CD14-positive monocyte (primary cell): ENCODE measurements around the gene ANKRD13C. TPM values are rescaled to one million over a fixed set of nuclear protein-coding genes. Genes with fewer than 3 reads are reported as not detected.

ENCODE experiments used
- DNase-seq, 3 donors: peaks; one replicate each; pipeline ENCODE4 v3.0.0-alpha.2; 2011 to 2022
- H2AFZ ChIP-seq: 2 replicates; pipeline ENCODE4 v1.6.0; 2012; ENCODE audit warnings: mild to moderate bottlenecking, low read depth, low read length, inconsistent platforms; ENCODE audit not compliant: insufficient read depth, poor library complexity, severe bottlenecking
- H3K27ac ChIP-seq, 2 donors: 1 replicate in 1 of 2; 2 replicates in 1 of 2; pipeline ENCODE4 v1.5.1; 2012 to 2013; ENCODE audit warnings: low read length in 2 of 2, control low read depth in 1 of 2, inconsistent platforms in 1 of 2, low read depth in 1 of 2, mild to moderate bottlenecking in 1 of 2
- H3K27me3 ChIP-seq, 2 donors: one replicate each; pipeline versions ENCODE4 v1.6.0 to v1.6.1; 2011 to 2013; ENCODE audit warnings: low read length in 2 of 2; ENCODE audit not compliant: control insufficient read depth in 2 of 2, insufficient read depth in 2 of 2
- H3K36me3 ChIP-seq, 2 donors: replicated peaks in 1 of 2; 1 replicate in 1 of 2; 2 replicates in 1 of 2; pipeline versions ENCODE4 v1.5.1 to v1.6.1; 2012 to 2013; ENCODE audit warnings: low read length in 2 of 2, control low read depth in 1 of 2, inconsistent platforms in 1 of 2, mild to moderate bottlenecking in 1 of 2; ENCODE audit not compliant: insufficient read depth in 2 of 2, control insufficient read depth in 1 of 2
- H3K4me1 ChIP-seq, 2 donors: 1 replicate in 1 of 2; 2 replicates in 1 of 2; pipeline versions ENCODE4 v1.5.1 to v1.6.1; 2012 to 2013; ENCODE audit warnings: low read length in 2 of 2, control low read depth in 1 of 2, inconsistent platforms in 1 of 2, mild to moderate bottlenecking in 1 of 2, moderate library complexity in 1 of 2; ENCODE audit not compliant: insufficient read depth in 2 of 2, control insufficient read depth in 1 of 2
- H3K4me2 ChIP-seq: replicated peaks from 2 replicates; pipeline ENCODE3; 2012; ENCODE audit warnings: low read length, moderate library complexity, mild to moderate bottlenecking; ENCODE audit not compliant: poor library complexity, severe bottlenecking; ENCODE audit errors: extremely low read depth
- H3K4me3 ChIP-seq, 3 experiments: fragments of 200-600 bp in 1 of 3; sonication (generic) in 1 of 3; replicated peaks in 1 of 3; 1 replicate in 2 of 3; 2 replicates in 1 of 3; pipeline ENCODE4 v1.5.1; 2011 to 2013; ENCODE audit warnings: low read length in 3 of 3, mild to moderate bottlenecking in 3 of 3, control low read depth in 2 of 3, low read depth in 2 of 3, inconsistent platforms in 1 of 3, moderate library complexity in 1 of 3
- H3K79me2 ChIP-seq: 2 replicates; pipeline ENCODE4 v1.6.0; 2012; ENCODE audit warnings: mild to moderate bottlenecking, control low read depth, inconsistent platforms, low read length, moderate library complexity; ENCODE audit not compliant: insufficient read depth
- H3K9ac ChIP-seq: 2 replicates; pipeline ENCODE4 v1.6.0; 2017; ENCODE audit warnings: low read length, mild to moderate bottlenecking; ENCODE audit not compliant: insufficient read depth, poor library complexity, severe bottlenecking
- H3K9me3 ChIP-seq, 2 donors: replicated peaks in 1 of 2; 1 replicate in 1 of 2; 2 replicates in 1 of 2; pipeline versions ENCODE4 v1.5.1 to v1.6.1; 2012 to 2013; ENCODE audit warnings: low read length in 2 of 2, control low read depth in 1 of 2; ENCODE audit not compliant: control insufficient read depth in 1 of 2, insufficient read depth in 1 of 2
- H4K20me1 ChIP-seq: 2 replicates; pipeline ENCODE4 v1.6.0; 2012; ENCODE audit warnings: mild to moderate bottlenecking, low read length, control low read depth, moderate library complexity; ENCODE audit not compliant: insufficient read depth
- H3K27ac Mint-ChIP-seq, 7 donors: one replicate each; pipeline ENCODE4 v1.8.0; 2020; ENCODE audit warnings: mild to moderate bottlenecking in 7 of 7, mixed read lengths in 7 of 7, moderate library complexity in 6 of 7, inconsistent platforms in 2 of 7
- H3K27me3 Mint-ChIP-seq, 3 donors: one replicate each; pipeline ENCODE4 v1.8.0; 2021 to 2022; ENCODE audit warnings: low read depth in 3 of 3, mild to moderate bottlenecking in 3 of 3, mixed read lengths in 3 of 3, moderate library complexity in 3 of 3, inconsistent platforms in 1 of 3
- H3K36me3 Mint-ChIP-seq, 2 donors: one replicate each; pipeline ENCODE4 v1.8.0; 2020; ENCODE audit warnings: mixed read lengths in 2 of 2, inconsistent platforms in 1 of 2, mild to moderate bottlenecking in 1 of 2
- H3K4me1 Mint-ChIP-seq: one replicate; pipeline ENCODE4 v1.8.0; 2020; ENCODE audit warnings: mild to moderate bottlenecking, mixed read lengths
- H3K4me3 Mint-ChIP-seq, 2 donors: one replicate each; pipeline ENCODE4 v1.8.0; 2020; ENCODE audit warnings: mild to moderate bottlenecking in 2 of 2, mixed read lengths in 2 of 2, moderate library complexity in 1 of 2
- H3K9me3 Mint-ChIP-seq, 7 donors: one replicate each; pipeline ENCODE4 v1.8.0; 2020 to 2022; ENCODE audit warnings: mixed read lengths in 7 of 7, mild to moderate bottlenecking in 6 of 7, moderate library complexity in 6 of 7, inconsistent platforms in 2 of 7
- CTCF ChIP-seq: fragments of 200-600 bp; IDR thresholded peaks from one replicate; pipeline ENCODE4 v1.8.0; 2022; ENCODE audit warnings: antibody characterized with exemption, mild to moderate bottlenecking
- whole genome bisulfite sequencing: methylation state at CpG from one replicate; pipeline ENCODE4 v1.1.5; 2013; ENCODE audit warnings: missing lambda C conversion rate; ENCODE audit not compliant: insufficient coverage; 5-methylcytosine and 5-hydroxymethylcytosine counted together
- intact Hi-C, 2 donors: fragments of 100-400 bp; cut with micrococcal nuclease; formaldehyde crosslinking; loops; one replicate each; pipeline versions ENCODE4 v1.15.0 to v1.15.1; 2023
- polyA plus RNA-seq, 3 donors: library from polyadenylated mRNA; depleted of rRNA in 1 of 3; unstranded in 2 of 3; stranded (reverse) in 1 of 3; fragments of 300-500 nt in 2 of 3; fragments of >200 nt in 1 of 3; fragmentation: Illumina TruSeq in 2 of 3; gene quantifications; 1 replicate in 2 of 3; 2 replicates in 1 of 3; pipeline ENCODE4 v1.2.3, GENCODE V29; 2012 to 2021

Gene ANKRD13C
- polyA plus RNA-seq, 3 donors: 4.5 to 7.6 (median 6.5) TPM

- H3K9me3 Mint-ChIP-seq: peaks cover 0 to 6% (median 0%) of the 10 kb centered on the region in 7 donors
- H3K9ac ChIP-seq: peak overlapping the region; percentile 90
- H3K4me1 Mint-ChIP-seq: peaks cover 34% of the 10 kb centered on the region
- peak overlapping the region; percentile 77 for H3K4me2 ChIP-seq
- peak overlapping the region; percentile 98 for H2AFZ ChIP-seq
- peaks cover 23 to 40% of the 10 kb centered on the region in 2 donors for H3K4me1 ChIP-seq
- H3K36me3 Mint-ChIP-seq: peaks cover 2 to 3% of the 10 kb centered on the region in 2 donors
- intact Hi-C loops: loop anchor here (2.0 to 10.0 kb wide), 3 partner anchors 54 to 150 kb away; partner anchors contain the start of genes CTH (in 1 of the 2) and LRRC40 (in 1 of the 2)
- peaks cover 0 to 2% (median 0%) of the 10 kb centered on the region in 3 donors for H3K27me3 Mint-ChIP-seq
- TF ChIP-seq CTCF: no peak
- 69% methylated on average over 6 of the region's 6 CpGs for WGBS
- no peak for DNase-seq
- H4K20me1 ChIP-seq: peaks cover 3% of the 10 kb centered on the region
- peak overlapping the region; percentile 81 to 97 (median 91) for H3K4me3 ChIP-seq
- peak overlapping the region; percentile 91 to 98 (median 97) for H3K27ac Mint-ChIP-seq
- H3K4me3 Mint-ChIP-seq: peak overlapping the region; percentile 95 to 96
- H3K36me3 ChIP-seq: peaks cover 2 to 5% of the 10 kb centered on the region in 2 donors
- H3K27me3 ChIP-seq: no peaks in the 10 kb centered on the region
- H3K9me3 ChIP-seq: no peaks in the 10 kb centered on the region
- H3K27ac ChIP-seq: peak overlapping the region; percentile 89 to 91
- peaks cover 47% of the 10 kb centered on the region for H3K79me2 ChIP-seq
Observed at GRCh38 chr1:70355111-70355407, 537 bp upstream of the ANKRD13C start.

- peaks cover 2 to 5% of the 10 kb centered on the region in 2 donors for H3K36me3 ChIP-seq
- WGBS: under 1% methylated on average over 28 of the region's 34 CpGs
- H3K9me3 ChIP-seq: no peaks in the 10 kb centered on the region
- H3K27me3 ChIP-seq: no peaks in the 10 kb centered on the region
- intact Hi-C loops: loop anchor here in 1 of 2 donors (2.0 to 10.0 kb wide), 2 partner anchors 55 to 149 kb away; partner anchors contain the start of gene LRRC40
- peak overlapping the region; percentile 89 to 91 for H3K27ac ChIP-seq
- Mint-ChIP-seq H3K4me3 (peak overlapping the region; percentile 95 to 96), H3K9me3 (peaks cover 0 to 6% (median 0%) of the 10 kb centered on the region in 7 donors), H3K36me3 (peaks cover 3 to 8% of the 10 kb centered on the region in 2 donors), H3K4me1 (peaks cover 36% of the 10 kb centered on the region), H3K27me3 (peaks cover 0 to 2% (median 0%) of the 10 kb centered on the region in 3 donors), H3K27ac (peak overlapping the region; percentile 91 to 98 (median 97))
- H2AFZ ChIP-seq: peak overlapping the region; percentile 98
- peak overlapping the region; percentile 90 for H3K9ac ChIP-seq
- TF ChIP-seq CTCF: no peak
- peak; percentile 2 to 25 (median 3) for DNase-seq
- H3K4me3 ChIP-seq: peak overlapping the region; percentile 81 to 97 (median 91)
- H3K4me1 ChIP-seq: peaks cover 23 to 40% of the 10 kb centered on the region in 2 donors
- H4K20me1 ChIP-seq: peaks cover 14% of the 10 kb centered on the region
- H3K4me2 ChIP-seq: peak overlapping the region; percentile 77
- peaks cover 60% of the 10 kb centered on the region for H3K79me2 ChIP-seq
Observed at GRCh38 chr1:70353601-70354331, 756 bp downstream of the ANKRD13C start.
